ENCODE data around the gene XPC.

Gene XPC

GRCh38 chr3:14169871-14170270 is 8.5 kb downstream of the XPC start:
- DNase-seq = no peak

- DNase-seq = no peak
These were observed 9.0 kb downstream of the XPC start for GRCh38 chr3:14169435-14169834.

GRCh38 chr3:14166877-14167603 is 11.4 kb downstream of the XPC start:
- no peak for DNase-seq

- no peak for DNase-seq
These were observed 16.2 kb downstream of the XPC start for GRCh38 chr3:14162178-14162577.

- no peak for DNase-seq
These were observed 17.1 kb downstream of the XPC start for GRCh38 chr3:14161282-14161681.

- no peak for DNase-seq
These were observed 19.0 kb downstream of the XPC start for GRCh38 chr3:14159426-14159825.

GRCh38 chr3:14158370-14158769 is 20.0 kb downstream of the XPC start:
- DNase-seq = no peak

GRCh38 chr3:14157951-14158350 is 20.4 kb downstream of the XPC start:
- no peak for DNase-seq

- no peak for DNase-seq
These were observed 21.4 kb downstream of the XPC start for GRCh38 chr3:14156843-14157561.

- no peak for DNase-seq
These were observed 22.2 kb downstream of the XPC start for GRCh38 chr3:14156201-14156600.

GRCh38 chr3:14154895-14155440 is 23.4 kb downstream of the XPC start:
- no peak for DNase-seq

GRCh38 chr3:14154276-14154675 is 24.1 kb downstream of the XPC start:
- no peak for DNase-seq

GRCh38 chr3:14153663-14154062 is 24.7 kb downstream of the XPC start:
- no peak for DNase-seq

GRCh38 chr3:14152963-14153355 is 25.4 kb downstream of the XPC start:
- DNase-seq = no peak

GRCh38 chr3:14152233-14152962 is 26.0 kb downstream of the XPC start:
- peak in 1 of 3 experiments; percentile 1 for DNase-seq

- no peak for DNase-seq
These were observed 26.8 kb downstream of the XPC start for GRCh38 chr3:14151471-14152083.

- no peak for DNase-seq
These were observed 27.7 kb downstream of the XPC start for GRCh38 chr3:14150491-14151230.

GRCh38 chr3:14150078-14150477 is 28.3 kb downstream of the XPC start:
- DNase-seq = no peak

- no peak for DNase-seq
These were observed 30.1 kb downstream of the XPC start for GRCh38 chr3:14148041-14148985.

GRCh38 chr3:14147617-14148016 is 30.8 kb downstream of the XPC start:
- no peak for DNase-seq

- peak in 1 of 3 experiments; percentile 0 for DNase-seq
These were observed 31.4 kb downstream of the XPC start for GRCh38 chr3:14147066-14147435.

Data from NCI-H1417 (cell line).